Fibroblast of lung (primary cell): Measurements from ENCODE around the gene PHRF1. TPM values are rescaled to one million over a fixed set of nuclear protein-coding genes. Genes with fewer than 3 reads are reported as not detected.

Experiments
- DNase-seq, 2 donors: peaks; one replicate each; pipeline versions ENCODE4 v3.0.0 to v3.0.0-alpha.2; 2010; ENCODE audit warnings: low read depth in 2 of 2
- H2AFZ ChIP-seq: 2 replicates; pipeline ENCODE4 v1.5.1; 2012; ENCODE audit warnings: low read length, control low read depth, inconsistent platforms
- H3K27ac ChIP-seq: 2 replicates; pipeline ENCODE4 v1.5.1; 2011; ENCODE audit warnings: low read length, control low read depth; ENCODE audit not compliant: insufficient read depth
- H3K27me3 ChIP-seq: 2 replicates; pipeline ENCODE4 v1.5.1; 2011; ENCODE audit warnings: mild to moderate bottlenecking, low read length; ENCODE audit not compliant: control insufficient read depth, insufficient read depth
- H3K36me3 ChIP-seq: 2 replicates; pipeline ENCODE4 v1.5.1; 2011; ENCODE audit warnings: low read length; ENCODE audit not compliant: control insufficient read depth, insufficient read depth
- H3K4me1 ChIP-seq: 2 replicates; pipeline ENCODE4 v1.5.1; 2011; ENCODE audit warnings: low read length; ENCODE audit not compliant: control insufficient read depth, insufficient read depth; ENCODE audit errors: extremely low read depth
- H3K4me2 ChIP-seq: 2 replicates; pipeline ENCODE4 v1.5.1; 2011; ENCODE audit warnings: low read length, control low read depth; ENCODE audit not compliant: insufficient read depth; ENCODE audit errors: extremely low read depth
- H3K4me3 ChIP-seq, 4 experiments: fragments of 200-600 bp in 1 of 4; sonication (generic) in 1 of 4; replicated peaks in 1 of 4; 2 replicates each; pipeline ENCODE4 v1.5.1; 2011 to 2016; ENCODE audit warnings: low read length in 4 of 4, low read depth in 3 of 4, mild to moderate bottlenecking in 3 of 4, control low read depth in 2 of 4, inconsistent platforms in 1 of 4, mixed read lengths in 1 of 4; ENCODE audit not compliant: insufficient read depth in 1 of 4; ENCODE audit errors: control extremely low read depth in 1 of 4
- H3K79me2 ChIP-seq: 2 replicates; pipeline ENCODE4 v1.5.1; 2012; ENCODE audit warnings: mild to moderate bottlenecking, low read length, inconsistent platforms; ENCODE audit not compliant: control insufficient read depth, insufficient read depth
- H3K9ac ChIP-seq: 2 replicates; pipeline ENCODE4 v1.5.1; 2011; ENCODE audit warnings: mild to moderate bottlenecking, low read length, control low read depth; ENCODE audit not compliant: insufficient read depth
- H3K9me3 ChIP-seq: 2 replicates; pipeline ENCODE4 v1.5.1; 2012; ENCODE audit warnings: low read depth, low read length; ENCODE audit not compliant: control insufficient read depth, insufficient read depth
- H4K20me1 ChIP-seq: 2 replicates; pipeline ENCODE4 v1.5.1; 2011; ENCODE audit warnings: low read length; ENCODE audit not compliant: control insufficient read depth, insufficient read depth; ENCODE audit errors: extremely low read depth
- CTCF ChIP-seq, 2 donors: IDR thresholded peaks in 1 of 2; conservative IDR thresholded peaks in 1 of 2; 1 replicate in 1 of 2; 2 replicates in 1 of 2; pipeline ENCODE4 v1.5.1; 2011 to 2012; ENCODE audit warnings: low read length in 2 of 2, control low read depth in 1 of 2, inconsistent platforms in 1 of 2, low read depth in 1 of 2, mild to moderate bottlenecking in 1 of 2
- EZH2 ChIP-seq: IDR thresholded peaks from 2 replicates; pipeline ENCODE4 v1.5.1; 2012; ENCODE audit warnings: low read length, control low read depth, mild to moderate bottlenecking; ENCODE audit errors: missing control alignments
- polyA plus RNA-seq, 2 donors: library from polyadenylated mRNA; depleted of rRNA in 1 of 2; stranded (reverse) in 1 of 2; unstranded in 1 of 2; fragments of >200 nt; gene quantifications; 2 replicates each; pipeline ENCODE4 v1.2.1, GENCODE V29; 2011 to 2012; ENCODE audit warnings: missing spikeins in 1 of 2
- total RNA-seq: library from RNA; depleted of rRNA; stranded (reverse); fragments of >200 nt; gene quantifications from 2 replicates; pipeline ENCODE4 v1.2.1, GENCODE V29; 2014

Gene PHRF1
- total and polyA plus RNA-seq, 2 donors (not counting 1 experiment from before 2014, with no cell fraction given): 5.9 to 16.8 TPM

- TF ChIP-seq EZH2 (no peak), CTCF (conservative IDR thresholded peaks at IDR 0.05 in 1 of 2, IDR thresholded peaks at IDR 0.05 in 1 of 2; ENCODE audit: low read depth in 1 of 2, low read length in 2 of 2) (no peak)
Measured at GRCh38 chr11:617199-617911, 41.1 kb downstream of the PHRF1 start.

GRCh38 chr11:617912-618682, 41.8 kb downstream of the PHRF1 start:
- no peak overlapping the region for H3K27ac ChIP-seq
- peaks cover 10% of the 10 kb centered on the region for H3K36me3 ChIP-seq
- H3K9me3 ChIP-seq: no peaks in the 10 kb centered on the region
- H3K27me3 ChIP-seq: no peaks in the 10 kb centered on the region
- H3K4me1 ChIP-seq: no peaks in the 10 kb centered on the region
- H3K4me2 ChIP-seq: no peak overlapping the region
- H3K79me2 ChIP-seq: no peaks in the 10 kb centered on the region
- DNase-seq: no peak
- no peak overlapping the region for H2AFZ ChIP-seq
- H4K20me1 ChIP-seq: no peaks in the 10 kb centered on the region
- TF ChIP-seq EZH2 (no peak), CTCF (conservative IDR thresholded peaks at IDR 0.05 in 1 of 2, IDR thresholded peaks at IDR 0.05 in 1 of 2; ENCODE audit: low read depth in 1 of 2, low read length in 2 of 2) (no peak)
- H3K4me3 ChIP-seq: no peak overlapping the region
- no peak overlapping the region for H3K9ac ChIP-seq

More at GRCh38 chr11:617199-617911, 41.1 kb downstream of the PHRF1 start:
- no peaks in the 10 kb centered on the region for H3K4me1 ChIP-seq
- no peaks in the 10 kb centered on the region for H4K20me1 ChIP-seq
- H3K27ac ChIP-seq: no peak overlapping the region
- no peak overlapping the region for H3K4me3 ChIP-seq
- H3K36me3 ChIP-seq: peaks cover 16% of the 10 kb centered on the region
- no peaks in the 10 kb centered on the region for H3K79me2 ChIP-seq
- no peak overlapping the region for H3K4me2 ChIP-seq
- H2AFZ ChIP-seq: no peak overlapping the region
- no peak overlapping the region for H3K9ac ChIP-seq
- DNase-seq: no peak
- no peaks in the 10 kb centered on the region for H3K9me3 ChIP-seq
- H3K27me3 ChIP-seq: no peaks in the 10 kb centered on the region

GRCh38 chr11:618856-619627, 42.8 kb downstream of the PHRF1 start:
- H3K4me2 ChIP-seq: no peak overlapping the region
- H3K9ac ChIP-seq: no peak overlapping the region
- H3K4me3 ChIP-seq: no peak overlapping the region
- no peaks in the 10 kb centered on the region for H3K27me3 ChIP-seq
- H3K9me3 ChIP-seq: no peaks in the 10 kb centered on the region
- TF ChIP-seq EZH2 (no peak), CTCF (conservative IDR thresholded peaks at IDR 0.05 in 1 of 2, IDR thresholded peaks at IDR 0.05 in 1 of 2; ENCODE audit: low read depth in 1 of 2, low read length in 2 of 2) (no peak)
- H2AFZ ChIP-seq: no peak overlapping the region
- peaks cover 7% of the 10 kb centered on the region for H3K36me3 ChIP-seq
- H4K20me1 ChIP-seq: no peaks in the 10 kb centered on the region
- no peaks in the 10 kb centered on the region for H3K4me1 ChIP-seq
- DNase-seq: no peak
- no peaks in the 10 kb centered on the region for H3K79me2 ChIP-seq
- H3K27ac ChIP-seq: no peak overlapping the region
